SH-SY5Y (cell line): Measurements from ENCODE around the gene ARFGAP1.

Experiments used
- GATA2 ChIP-seq: IDR thresholded peaks from 2 replicates; pipeline ENCODE4 v1.6.1; 2011; ENCODE audit warnings: mild to moderate bottlenecking, low read depth, low read length
- GATA3 ChIP-seq: IDR thresholded peaks from 2 replicates; pipeline ENCODE4 v1.6.1; 2011; ENCODE audit warnings: low read depth, mild to moderate bottlenecking, low read length, moderate library complexity

DNA sequence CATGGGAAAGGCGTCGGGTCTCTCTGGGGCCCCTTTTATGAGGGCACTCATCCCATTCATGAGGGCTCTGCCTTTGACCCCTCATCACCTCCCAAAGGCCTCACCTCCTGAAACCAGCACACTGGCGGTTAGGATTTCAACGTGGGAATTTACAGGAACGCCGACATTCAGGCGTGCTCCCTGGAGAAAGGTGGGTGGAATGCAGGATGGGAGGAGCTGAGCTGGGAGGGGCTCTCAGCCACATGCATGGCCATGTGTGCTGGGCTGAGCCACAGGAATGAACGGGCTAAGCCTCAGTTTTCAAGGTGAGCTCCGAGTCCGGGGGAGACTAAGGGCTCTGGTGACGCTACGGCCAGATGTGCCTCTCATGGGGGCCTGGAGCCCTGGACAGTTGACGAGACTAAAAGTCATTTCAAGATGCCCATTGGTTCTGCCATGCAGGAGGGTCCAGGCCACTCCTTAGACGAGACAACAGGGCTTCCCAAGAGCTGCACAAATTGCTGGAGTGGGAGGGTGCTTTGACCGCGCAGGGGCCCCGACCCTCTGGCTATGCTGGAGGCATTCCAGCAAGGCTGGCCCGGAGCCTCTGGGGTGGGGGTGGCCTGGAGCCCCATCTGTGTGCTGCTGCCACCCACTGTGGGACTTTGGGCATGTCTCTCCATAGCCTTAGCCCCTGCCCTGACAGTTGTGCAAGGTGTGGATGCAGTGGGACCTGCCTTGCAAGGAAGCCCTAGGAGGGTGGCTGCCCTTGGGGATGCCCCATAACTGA lies 3.8 kb upstream of the ARFGAP1 start:
- TF ChIP-seq GATA2 (no peak), GATA3 (no peak)
